ENCODE data around the gene CITED4. TPM values are rescaled to one million over a fixed set of nuclear protein-coding genes. Genes with fewer than 3 reads are reported as not detected.

CITED4 gene
- total RNA-seq, 2 experiments from 2014 or later, result 13.1 to 15.0 TPM

DNA sequence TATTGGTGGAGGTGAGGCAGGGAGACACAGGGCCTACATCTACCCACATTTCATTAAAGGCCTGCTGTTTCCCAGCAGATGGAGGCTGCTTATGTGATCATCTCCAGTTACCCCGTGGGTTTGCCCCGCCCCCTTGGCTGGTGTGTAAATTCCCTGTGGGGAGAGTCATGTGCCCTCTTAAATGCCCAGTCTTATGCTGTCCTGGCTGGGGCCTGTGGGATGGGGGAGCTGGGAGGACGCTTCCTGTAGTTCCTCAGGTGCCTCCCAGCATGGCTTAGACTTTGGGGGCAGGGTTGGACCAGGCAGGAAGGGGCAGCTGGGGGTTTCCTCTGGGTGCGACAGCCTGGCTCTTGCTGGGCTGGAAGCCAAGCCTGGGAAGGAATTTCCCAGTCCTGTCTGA lies 15.5 kb upstream of the CITED4 start:
- POLR2A ChIA-PET, result interaction anchor here (4.3 kb wide), 1 partner anchor 16 kb away, joined by 43 read pairs; the partner anchor contains the start of gene CITED4
- Mint-ChIP-seq H3K4me3 (no peak overlapping the region), H3K27ac (peak overlapping the region; percentile 30), H3K27me3 (peaks cover 19% of the 10 kb centered on the region), H3K9me3 (peaks cover 3% of the 10 kb centered on the region), H3K36me3 (peaks cover 5% of the 10 kb centered on the region), H3K4me1 (peaks cover 35% of the 10 kb centered on the region)
- DNase-seq (no peak), ATAC-seq (ENCODE audit: low read depth) (no peak)

DNA sequence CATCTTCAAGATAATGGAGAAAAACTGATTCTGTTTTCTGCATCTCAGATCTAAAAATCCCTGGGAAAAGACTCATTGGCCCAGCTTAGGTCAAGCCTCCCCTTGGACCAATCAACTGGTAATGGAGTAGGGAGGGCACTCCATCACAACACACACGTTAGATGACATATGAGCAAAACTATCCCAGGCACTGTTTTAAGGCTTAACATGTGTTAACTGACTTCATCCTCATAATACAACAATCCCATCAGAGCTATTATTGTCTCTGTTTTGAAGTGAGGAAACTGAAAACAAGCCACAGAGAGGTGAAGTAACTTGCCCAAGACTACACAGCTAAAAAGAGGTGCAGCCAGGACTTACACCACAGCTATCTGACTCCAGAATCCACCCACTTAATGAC lies 14.7 kb upstream of the CITED4 start:
- H3K4me1 Mint-ChIP-seq, result peaks cover 35% of the 10 kb centered on the region
- no peak for DNase-seq
- no peak for ATAC-seq (ENCODE audit: low read depth)
- POLR2A ChIA-PET, result interaction anchor here (0.6 to 4.3 kb wide), 2 partner anchors 15 to 230 kb away, joined by 3 to 43 read pairs; partner anchors contain the start of gene CITED4
- H3K27ac Mint-ChIP-seq, result peak overlapping the region; percentile 30
- H3K36me3 Mint-ChIP-seq, result peaks cover 5% of the 10 kb centered on the region
- no peak overlapping the region for H3K4me3 Mint-ChIP-seq
- peaks cover 3% of the 10 kb centered on the region for H3K9me3 Mint-ChIP-seq
- peaks cover 13% of the 10 kb centered on the region for H3K27me3 Mint-ChIP-seq

DNA sequence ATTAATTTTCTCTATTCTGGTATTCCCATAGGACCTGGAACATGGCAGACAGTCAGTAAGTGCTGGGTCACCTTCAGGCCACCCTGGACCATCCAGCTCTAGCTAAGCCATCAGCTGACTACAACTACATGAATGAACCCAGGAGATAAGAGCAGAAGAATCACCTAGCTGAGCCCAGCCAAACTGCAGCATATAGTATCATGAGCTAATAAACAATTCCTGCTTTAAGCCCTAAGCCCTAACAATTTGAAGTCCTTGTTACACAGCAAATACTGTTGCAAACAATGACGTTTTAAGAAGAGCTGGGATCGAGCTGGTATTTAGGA lies 14.2 kb upstream of the CITED4 start:
- no peak for DNase-seq
- Mint-ChIP-seq H3K27ac (peak overlapping the region; percentile 47), H3K27me3 (peaks cover 10% of the 10 kb centered on the region), H3K36me3 (peaks cover 5% of the 10 kb centered on the region), H3K4me3 (no peak overlapping the region), H3K4me1 (peaks cover 35% of the 10 kb centered on the region), H3K9me3 (peaks cover 3% of the 10 kb centered on the region)
- POLR2A ChIA-PET, result interaction anchor here (0.6 to 4.3 kb wide), 4 partner anchors 8 to 104 kb away, joined by 3 to 43 read pairs (median 4); partner anchors contain the start of gene CITED4
- ATAC-seq (ENCODE audit: low read depth), result no peak

DNA sequence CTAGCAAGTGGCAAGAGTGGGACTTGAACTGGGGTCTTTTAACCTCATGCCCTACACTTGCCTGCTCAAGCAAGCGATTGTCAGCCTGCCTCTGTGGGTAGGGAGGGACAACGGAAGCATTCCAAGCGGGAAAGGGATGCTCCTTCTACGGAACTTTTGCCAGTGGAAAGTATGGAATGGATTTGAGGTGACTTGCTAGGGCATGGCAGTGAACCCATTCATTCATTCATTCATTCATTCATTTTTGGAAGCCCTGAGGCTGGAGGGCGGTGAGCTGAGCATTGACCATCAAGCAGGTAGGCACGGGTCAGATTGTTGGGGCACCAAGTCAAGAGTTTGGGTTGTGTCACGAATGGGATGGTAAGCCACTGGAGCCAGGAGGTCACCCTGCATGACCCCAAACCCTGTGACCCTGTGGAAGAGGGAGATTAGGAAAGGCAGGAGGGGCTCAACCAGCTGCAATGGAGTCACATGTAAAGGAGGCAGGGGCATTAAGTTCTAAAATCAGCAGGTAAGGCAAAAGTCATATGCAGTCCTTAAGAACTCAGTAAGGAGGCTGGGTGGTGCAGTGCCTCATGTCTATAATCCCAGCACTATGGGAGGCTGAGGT lies 11.8 kb upstream of the CITED4 start:
- peaks cover 9% of the 10 kb centered on the region for H3K36me3 Mint-ChIP-seq
- peak overlapping the region; percentile 47 for H3K27ac Mint-ChIP-seq
- POLR2A ChIA-PET, result interaction anchor here (0.9 to 4.3 kb wide), 2 partner anchors 12 to 13 kb away, joined by 3 to 43 read pairs; partner anchors contain the start of gene CITED4
- H3K4me3 Mint-ChIP-seq, result no peak overlapping the region
- peaks cover 37% of the 10 kb centered on the region for H3K4me1 Mint-ChIP-seq
- peaks cover 5% of the 10 kb centered on the region for H3K9me3 Mint-ChIP-seq
- H3K27me3 Mint-ChIP-seq, result peaks cover 7% of the 10 kb centered on the region
- no peak for ATAC-seq (ENCODE audit: low read depth)
- DNase-seq, result no peak

DNA sequence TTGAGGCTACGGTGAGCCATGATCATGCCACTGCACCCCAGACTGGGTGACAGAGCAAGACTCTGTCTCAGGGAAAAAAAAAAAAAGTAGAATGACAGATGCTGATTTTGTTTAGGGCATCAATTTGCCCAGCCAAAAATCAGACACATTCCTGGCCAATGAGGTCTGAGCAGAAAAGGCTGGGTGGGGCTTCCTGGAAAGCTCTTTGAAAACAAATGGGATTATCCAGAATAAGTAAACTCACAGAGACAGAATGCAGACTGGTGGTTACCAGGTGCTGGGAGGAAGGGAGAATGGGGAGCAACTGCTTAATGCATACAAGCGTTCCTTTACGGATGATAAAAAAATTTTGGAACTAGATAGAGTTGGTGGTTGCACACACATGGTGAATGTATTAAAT lies 10.1 kb upstream of the CITED4 start:
- H3K36me3 Mint-ChIP-seq, result peaks cover 9% of the 10 kb centered on the region
- H3K9me3 Mint-ChIP-seq, result peaks cover 5% of the 10 kb centered on the region
- peaks cover 3% of the 10 kb centered on the region for H3K27me3 Mint-ChIP-seq
- ATAC-seq (ENCODE audit: low read depth) (no peak), DNase-seq (no peak)
- H3K4me1 Mint-ChIP-seq, result peaks cover 39% of the 10 kb centered on the region
- H3K27ac Mint-ChIP-seq, result no peak overlapping the region
- POLR2A ChIA-PET, result interaction anchor here (0.7 kb wide), 1 partner anchor 711 kb away, joined by 3 read pairs; no protein-coding TSS in a partner anchor
- H3K4me3 Mint-ChIP-seq, result no peak overlapping the region

DNA sequence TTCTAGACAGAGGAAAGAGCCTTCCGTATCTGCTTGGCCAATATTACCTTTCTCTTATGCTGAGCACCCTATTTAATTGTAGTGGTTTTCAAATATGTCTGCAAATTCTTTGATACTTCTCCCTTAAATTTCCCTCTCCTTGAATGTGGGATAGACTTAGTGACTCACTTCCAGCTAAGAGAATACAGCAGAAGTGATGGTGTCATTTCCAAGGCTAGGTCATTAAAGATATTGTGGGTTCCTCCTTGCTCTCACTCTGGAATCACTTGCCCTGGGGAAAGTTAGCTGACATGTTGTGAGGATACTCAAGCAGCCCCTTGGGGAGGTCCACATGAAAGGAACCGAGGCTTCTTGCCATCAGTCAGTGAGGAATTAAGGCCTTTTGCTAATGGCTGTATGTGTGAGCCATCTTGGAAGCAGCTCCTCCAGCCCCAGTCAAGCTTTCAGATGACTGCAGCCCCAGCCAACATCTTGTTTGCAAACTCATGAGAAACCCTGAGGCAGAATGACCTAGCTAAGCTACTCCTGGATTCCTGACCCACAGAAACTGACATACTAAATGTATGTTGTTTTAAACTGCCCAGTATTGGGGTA lies 8.1 kb upstream of the CITED4 start:
- no peak overlapping the region for H3K4me3 Mint-ChIP-seq
- H3K36me3 Mint-ChIP-seq, result peaks cover 6% of the 10 kb centered on the region
- H3K27ac Mint-ChIP-seq, result no peak overlapping the region
- DNase-seq (no peak), ATAC-seq (ENCODE audit: low read depth) (no peak)
- POLR2A ChIA-PET, result no interaction called here
- peaks cover 3% of the 10 kb centered on the region for H3K27me3 Mint-ChIP-seq
- H3K9me3 Mint-ChIP-seq, result peaks cover 2% of the 10 kb centered on the region
- H3K4me1 Mint-ChIP-seq, result peaks cover 27% of the 10 kb centered on the region

DNA sequence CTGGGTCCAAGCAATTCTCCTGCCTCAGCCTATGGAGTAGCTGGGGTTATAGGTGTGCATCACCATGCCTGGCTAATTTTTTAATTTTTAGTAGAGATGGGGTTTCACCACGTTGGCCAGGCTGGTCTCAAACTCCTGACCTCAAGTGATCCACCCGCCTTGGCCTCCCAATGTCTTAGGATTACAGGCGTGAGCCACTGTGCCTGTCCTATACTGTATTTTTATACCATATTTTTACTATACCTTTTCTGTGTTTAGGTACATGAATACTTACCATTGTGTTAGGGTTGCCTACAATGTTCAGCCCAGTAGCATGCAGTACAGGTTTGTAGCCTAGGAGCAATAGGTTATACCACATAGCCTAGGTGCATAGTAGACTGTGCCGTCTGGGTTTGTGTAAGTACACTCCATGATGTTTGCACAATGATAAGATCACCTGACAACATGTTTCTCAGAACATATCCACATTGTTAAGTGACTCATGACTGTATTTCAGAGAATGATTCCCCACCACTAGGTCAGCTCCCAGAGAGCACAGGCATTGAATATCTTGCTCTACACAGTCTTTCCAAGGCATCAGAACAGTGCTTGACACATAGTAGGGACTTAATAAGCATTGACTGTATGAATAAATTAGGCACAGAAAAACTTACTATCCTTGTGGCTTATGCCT lies 6.0 kb upstream of the CITED4 start:
- Mint-ChIP-seq H3K4me1 (peaks cover 21% of the 10 kb centered on the region), H3K4me3 (peak overlapping the region; percentile 2), H3K27me3 (no peaks in the 10 kb centered on the region), H3K27ac (no peak overlapping the region), H3K9me3 (peaks cover 2% of the 10 kb centered on the region), H3K36me3 (peaks cover 5% of the 10 kb centered on the region)
- POLR2A ChIA-PET, result interaction anchor here (0.7 to 1.7 kb wide), 3 partner anchors 8 to 1404 kb away, joined by 3 to 4 read pairs (median 4); no protein-coding TSS in a partner anchor
- peak; percentile 78 for ATAC-seq (ENCODE audit: low read depth)
- DNase-seq, result no peak

DNA sequence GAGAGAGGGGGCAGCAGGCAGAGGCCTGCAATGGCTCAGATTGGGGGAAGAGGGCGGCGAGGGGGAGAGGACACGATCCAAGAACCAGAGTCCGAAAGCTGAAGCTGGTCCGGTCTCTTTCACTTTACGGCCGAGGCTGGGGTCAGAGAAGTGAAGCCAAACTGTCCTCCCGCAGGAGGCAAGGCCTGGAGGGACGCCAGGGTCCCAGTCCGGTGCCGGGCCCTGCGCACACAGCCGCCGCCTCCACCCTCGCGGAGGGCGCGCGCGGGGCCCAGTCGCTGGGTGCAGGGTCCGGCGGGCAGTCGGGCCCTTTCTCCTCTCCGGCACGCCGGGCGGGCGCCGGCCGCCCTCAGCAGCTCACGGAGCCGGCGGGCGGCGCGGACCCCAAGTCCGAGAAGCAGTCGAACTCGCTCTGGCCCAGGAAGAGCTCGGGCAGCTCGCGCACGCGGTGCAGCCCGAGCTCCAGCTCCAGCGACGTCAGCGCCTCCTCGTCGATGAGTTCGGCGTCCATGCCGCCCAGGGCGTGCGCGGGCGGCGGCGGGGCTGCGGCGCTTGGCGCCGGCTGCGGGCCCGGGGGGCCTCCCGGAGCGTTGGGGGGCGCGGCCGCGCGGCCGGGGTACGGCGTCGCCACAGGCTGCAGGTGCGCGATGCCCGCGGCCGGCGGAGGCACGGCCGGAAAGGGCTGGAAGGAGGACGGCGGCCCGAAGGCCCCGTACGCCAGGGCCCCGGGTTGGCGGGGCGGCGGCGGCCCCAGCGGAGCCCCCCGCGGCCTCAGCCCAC lies 749 bp downstream of the CITED4 start:
- DNase-seq, result peak; percentile 67
- H3K36me3 Mint-ChIP-seq, result no peaks in the 10 kb centered on the region
- H3K27me3 Mint-ChIP-seq, result peaks cover 29% of the 10 kb centered on the region
- peaks cover 19% of the 10 kb centered on the region for H3K4me1 Mint-ChIP-seq
- no peaks in the 10 kb centered on the region for H3K9me3 Mint-ChIP-seq
- POLR2A ChIA-PET, result interaction anchor here (0.7 to 3.1 kb wide), 12 partner anchors 15 to 328 kb away, joined by 3 to 43 read pairs (median 6); partner anchors contain the start of genes CTPS1 and NFYC
- peak overlapping the region; percentile 73 for H3K4me3 Mint-ChIP-seq
- no peak for ATAC-seq (ENCODE audit: low read depth)
- H3K27ac Mint-ChIP-seq, result peak overlapping the region; percentile 87

DNA sequence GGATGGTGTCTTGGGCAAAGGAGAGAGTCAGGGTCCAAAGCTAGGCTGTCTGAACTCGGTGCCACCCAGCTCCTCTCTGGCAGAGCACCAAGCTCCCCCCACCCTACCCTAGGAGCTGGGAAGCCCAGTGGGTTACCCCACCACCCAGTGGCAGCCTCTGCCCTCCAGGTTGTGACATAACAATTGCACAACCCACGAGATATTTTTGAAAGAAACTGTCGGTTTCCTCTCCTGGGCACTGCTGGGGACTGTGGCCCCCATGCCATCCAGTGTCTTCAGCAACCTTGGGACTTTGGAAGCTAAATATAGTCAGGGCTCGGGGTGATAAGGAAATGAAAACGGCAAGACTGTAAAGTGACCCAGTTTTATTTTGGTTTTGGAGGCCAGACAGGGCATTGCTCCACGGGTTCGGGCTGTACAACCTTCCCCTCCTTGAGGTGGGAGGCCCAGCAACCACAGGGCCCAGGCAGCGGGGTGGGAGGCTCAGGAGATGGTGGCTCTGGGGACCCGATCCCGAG lies 1.4 kb downstream of the CITED4 start:
- ATAC-seq (ENCODE audit: low read depth) (no peak), DNase-seq (no peak)
- Mint-ChIP-seq H3K4me1 (peaks cover 15% of the 10 kb centered on the region), H3K4me3 (peak overlapping the region; percentile 73), H3K9me3 (no peaks in the 10 kb centered on the region), H3K27ac (peak overlapping the region; percentile 87), H3K36me3 (no peaks in the 10 kb centered on the region), H3K27me3 (peaks cover 29% of the 10 kb centered on the region)
- POLR2A ChIA-PET, result interaction anchor here (0.7 to 3.1 kb wide), 6 partner anchors 15 to 170 kb away, joined by 3 to 43 read pairs (median 32); partner anchors contain the start of gene CTPS1

DNA sequence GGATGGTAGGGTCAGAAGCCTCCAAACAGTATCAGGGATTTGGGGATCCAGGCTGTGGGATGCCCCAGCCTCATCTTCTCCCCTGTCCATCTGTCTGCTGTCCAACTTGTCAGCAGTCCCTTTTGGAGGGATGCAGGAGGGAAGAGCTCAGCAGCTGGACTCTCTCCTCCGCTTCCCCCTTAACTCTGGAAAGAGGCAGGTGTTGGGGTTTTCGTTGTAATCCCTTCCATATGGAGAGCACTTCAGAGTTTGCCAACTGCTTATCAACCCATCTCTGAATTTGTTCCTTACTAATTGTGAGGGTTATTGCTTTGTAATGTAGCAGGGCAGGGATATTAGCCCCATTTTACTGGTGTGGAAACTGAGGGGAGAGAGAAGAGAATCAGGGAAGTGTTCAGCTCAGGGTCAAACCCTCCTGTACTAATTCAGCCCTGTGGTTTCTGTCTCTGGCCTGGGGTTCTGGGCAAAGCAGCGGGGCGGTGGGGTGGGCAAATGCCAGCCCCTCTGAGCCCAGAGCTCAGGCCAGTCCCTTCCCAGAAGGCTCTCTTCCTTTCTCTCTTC lies 3.2 kb downstream of the CITED4 start:
- no peaks in the 10 kb centered on the region for H3K36me3 Mint-ChIP-seq
- no peak overlapping the region for H3K4me3 Mint-ChIP-seq
- H3K4me1 Mint-ChIP-seq, result peaks cover 13% of the 10 kb centered on the region
- DNase-seq (no peak), ATAC-seq (ENCODE audit: low read depth) (no peak)
- peaks cover 29% of the 10 kb centered on the region for H3K27me3 Mint-ChIP-seq
- POLR2A ChIA-PET, result no interaction called here
- no peaks in the 10 kb centered on the region for H3K9me3 Mint-ChIP-seq
- H3K27ac Mint-ChIP-seq, result no peak overlapping the region

DNA sequence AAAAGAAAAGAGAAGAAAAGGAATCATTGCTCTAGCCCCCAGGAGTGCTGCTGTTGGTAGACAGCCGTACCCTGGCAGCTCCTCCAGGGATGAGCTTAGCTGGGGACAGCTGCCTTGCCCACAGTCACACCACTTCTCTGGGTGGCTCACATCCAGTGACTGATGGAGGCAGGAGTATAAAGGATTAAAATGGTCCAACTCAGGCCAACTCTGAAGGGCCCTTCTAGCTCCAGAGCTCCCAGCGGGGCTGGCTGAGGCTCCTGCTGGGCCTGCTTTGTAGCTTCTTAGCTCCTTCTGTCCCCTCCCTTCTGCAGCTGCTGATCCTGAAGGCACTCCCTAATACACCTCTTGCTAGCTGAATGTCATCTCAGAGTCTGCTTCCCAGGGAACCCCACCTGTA lies 4.4 kb downstream of the CITED4 start:
- no peak for DNase-seq
- no peaks in the 10 kb centered on the region for H3K36me3 Mint-ChIP-seq
- peaks cover 29% of the 10 kb centered on the region for H3K27me3 Mint-ChIP-seq
- POLR2A ChIA-PET, result no interaction called here
- no peak overlapping the region for H3K27ac Mint-ChIP-seq
- no peaks in the 10 kb centered on the region for H3K9me3 Mint-ChIP-seq
- ATAC-seq (ENCODE audit: low read depth), result no peak
- no peak overlapping the region for H3K4me3 Mint-ChIP-seq
- H3K4me1 Mint-ChIP-seq, result peaks cover 5% of the 10 kb centered on the region

DNA sequence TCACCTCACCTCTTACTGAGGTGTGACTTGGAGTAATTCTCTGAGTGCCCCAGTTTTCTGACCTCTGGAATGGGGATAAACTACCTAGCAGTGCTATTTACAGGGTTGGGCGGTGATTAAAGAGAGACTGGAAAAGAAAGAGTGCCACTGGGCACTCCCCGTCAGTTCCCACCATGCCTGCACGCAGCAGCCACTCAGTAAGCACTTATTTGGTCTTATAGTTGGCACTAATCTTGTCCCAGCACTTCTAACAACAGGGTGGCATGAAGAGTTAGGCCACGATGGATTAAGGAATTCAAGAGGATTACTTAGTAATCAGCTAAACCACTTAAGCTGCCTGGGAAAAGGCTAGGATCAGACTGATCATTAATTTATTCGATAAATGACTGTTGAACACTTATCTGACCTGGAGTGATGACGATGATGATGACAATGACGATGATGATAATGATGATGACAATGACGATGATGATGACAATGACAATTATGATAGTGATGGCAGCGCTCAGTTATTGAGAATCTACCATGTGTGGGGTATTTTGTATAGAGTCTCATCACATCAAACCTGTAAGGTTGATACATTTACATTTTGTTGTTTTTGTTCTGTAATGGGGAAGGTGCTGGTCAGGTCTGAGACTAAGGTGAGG lies 5.4 kb downstream of the CITED4 start:
- Mint-ChIP-seq H3K27ac (no peak overlapping the region), H3K36me3 (no peaks in the 10 kb centered on the region), H3K4me3 (no peak overlapping the region), H3K27me3 (peaks cover 29% of the 10 kb centered on the region), H3K9me3 (no peaks in the 10 kb centered on the region), H3K4me1 (peaks cover 5% of the 10 kb centered on the region)
- no peak for ATAC-seq (ENCODE audit: low read depth)
- no peak for DNase-seq
- POLR2A ChIA-PET, result no interaction called here

Measured in activated naive CD8-positive, alpha-beta T cell treated with anti-CD3 and anti-CD28 coated beads, Interleukin-2, amount 10 ng/mL, durations not matched to agents 7 days and 5 days (primary cell).